ENCODE results near the gene EXOC4.

Gene EXOC4

DNA sequence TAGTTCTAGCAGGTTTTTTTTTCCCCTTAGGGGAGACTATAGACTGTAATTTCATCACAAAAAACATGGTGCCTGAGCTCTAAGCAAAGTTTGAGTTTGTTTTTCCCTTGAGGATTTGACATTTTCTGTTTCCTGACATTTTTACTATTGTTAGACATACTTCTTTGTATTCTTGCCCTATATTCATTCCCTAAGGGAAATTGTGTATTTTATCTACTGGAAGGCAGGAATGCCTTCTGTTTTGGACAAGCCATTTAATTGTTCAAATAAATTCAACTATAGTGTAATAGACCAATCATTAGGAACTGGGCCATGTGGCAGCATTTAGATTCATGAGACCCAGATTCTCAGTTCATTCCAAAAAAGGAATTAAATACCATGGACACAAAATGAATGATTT lies 335.0 kb downstream of the EXOC4 start:
- TF ChIP-seq, protein P1, sequence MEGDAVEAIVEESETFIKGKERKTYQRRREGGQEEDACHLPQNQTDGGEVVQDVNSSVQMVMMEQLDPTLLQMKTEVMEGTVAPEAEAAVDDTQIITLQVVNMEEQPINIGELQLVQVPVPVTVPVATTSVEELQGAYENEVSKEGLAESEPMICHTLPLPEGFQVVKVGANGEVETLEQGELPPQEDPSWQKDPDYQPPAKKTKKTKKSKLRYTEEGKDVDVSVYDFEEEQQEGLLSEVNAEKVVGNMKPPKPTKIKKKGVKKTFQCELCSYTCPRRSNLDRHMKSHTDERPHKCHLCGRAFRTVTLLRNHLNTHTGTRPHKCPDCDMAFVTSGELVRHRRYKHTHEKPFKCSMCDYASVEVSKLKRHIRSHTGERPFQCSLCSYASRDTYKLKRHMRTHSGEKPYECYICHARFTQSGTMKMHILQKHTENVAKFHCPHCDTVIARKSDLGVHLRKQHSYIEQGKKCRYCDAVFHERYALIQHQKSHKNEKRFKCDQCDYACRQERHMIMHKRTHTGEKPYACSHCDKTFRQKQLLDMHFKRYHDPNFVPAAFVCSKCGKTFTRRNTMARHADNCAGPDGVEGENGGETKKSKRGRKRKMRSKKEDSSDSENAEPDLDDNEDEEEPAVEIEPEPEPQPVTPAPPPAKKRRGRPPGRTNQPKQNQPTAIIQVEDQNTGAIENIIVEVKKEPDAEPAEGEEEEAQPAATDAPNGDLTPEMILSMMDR (IDR thresholded peaks at IDR 0.05; ENCODE audit: low read length, missing control alignments): no peak
- H3K4me3 ChIP-seq (replicated peaks; ENCODE audit: low read depth, low read length): no peak overlapping the region
- DNase-seq (ENCODE audit: low read depth): no peak

DNA sequence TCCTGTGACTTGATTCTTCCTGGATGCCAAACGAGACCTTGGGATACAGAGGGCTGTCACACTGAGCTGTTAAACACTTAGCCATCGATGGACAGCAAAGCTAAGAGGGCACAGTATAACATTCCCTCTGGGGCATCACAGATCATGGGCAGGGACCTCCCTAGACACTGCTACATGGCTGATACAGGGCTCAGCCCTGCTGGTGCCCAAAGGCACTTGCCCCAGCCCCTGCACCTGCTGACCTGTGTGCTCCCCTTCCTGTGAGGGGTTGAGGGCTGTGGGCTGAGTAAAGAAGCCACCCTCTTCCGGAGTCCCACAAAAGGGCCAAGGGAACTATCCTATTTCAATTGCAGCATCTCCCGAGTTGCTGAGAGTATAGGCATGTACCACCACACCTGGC lies 337.9 kb downstream of the EXOC4 start:
- TF ChIP-seq, protein P1 (IDR thresholded peaks at IDR 0.05; ENCODE audit: low read length, missing control alignments): no peak
- no peak for DNase-seq (ENCODE audit: low read depth)

DNA sequence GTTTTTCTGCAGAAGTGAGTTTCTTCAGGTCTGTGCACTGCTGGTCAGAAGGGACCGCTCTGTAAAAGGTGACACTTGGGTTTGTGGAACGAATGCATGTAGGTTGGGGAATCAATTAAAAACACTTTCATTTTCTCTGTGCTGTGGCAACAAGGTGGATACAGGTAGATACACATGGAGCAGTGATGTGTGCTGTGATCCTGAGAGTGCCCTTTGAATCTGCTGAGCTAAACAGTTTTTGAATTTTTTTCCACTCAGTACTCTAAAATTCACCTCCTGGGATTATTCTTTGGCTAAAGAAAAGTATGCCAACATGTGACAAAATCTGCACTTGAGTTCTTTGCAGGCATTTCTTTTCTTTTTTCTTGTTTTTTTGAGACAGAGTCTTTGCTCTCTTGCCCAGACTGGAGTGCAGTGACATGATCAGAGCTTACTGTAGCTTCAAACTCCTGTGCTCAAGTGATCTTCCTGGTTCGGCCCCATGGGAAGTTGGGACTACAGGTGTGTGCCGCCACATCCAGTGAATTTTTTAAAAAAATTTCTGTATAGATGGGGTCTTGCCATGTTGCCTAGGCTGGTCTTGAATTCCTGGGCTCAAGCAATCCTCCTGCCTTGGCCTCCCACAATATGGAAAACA lies 338.9 kb downstream of the EXOC4 start:
- H3K4me3 ChIP-seq (replicated peaks; ENCODE audit: low read depth, low read length): no peak overlapping the region
- TF ChIP-seq, protein P1 (IDR thresholded peaks at IDR 0.05; ENCODE audit: low read length, missing control alignments): no peak
- no peak for DNase-seq (ENCODE audit: low read depth)

More for the DNA sequence above, 337.9 kb downstream of the EXOC4 start:
- no peak overlapping the region for H3K4me3 ChIP-seq (replicated peaks; ENCODE audit: low read depth, low read length)

DNA sequence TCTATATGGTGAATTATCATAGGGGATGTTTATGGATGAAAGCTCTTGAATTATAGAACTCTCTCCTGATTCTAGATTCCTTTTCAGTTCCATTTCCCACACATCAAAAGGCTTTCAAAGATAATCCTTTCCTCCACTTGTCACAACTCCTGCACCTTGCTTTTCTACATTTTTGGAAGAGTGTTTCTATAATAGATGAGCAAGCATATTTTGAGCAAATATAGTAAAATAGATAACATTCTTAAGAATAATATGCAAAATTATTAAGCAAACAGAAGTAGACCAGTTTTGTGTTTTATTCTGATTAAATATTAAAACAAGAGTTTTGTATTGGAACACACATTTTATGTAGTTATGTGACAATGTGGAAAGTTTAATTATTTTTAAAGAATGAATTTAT lies 340.7 kb downstream of the EXOC4 start:
- no peak for DNase-seq (ENCODE audit: low read depth)
- TF ChIP-seq, protein P1 (IDR thresholded peaks at IDR 0.05; ENCODE audit: low read length, missing control alignments): no peak
- H3K4me3 ChIP-seq (replicated peaks; ENCODE audit: low read depth, low read length): no peak overlapping the region

DNA sequence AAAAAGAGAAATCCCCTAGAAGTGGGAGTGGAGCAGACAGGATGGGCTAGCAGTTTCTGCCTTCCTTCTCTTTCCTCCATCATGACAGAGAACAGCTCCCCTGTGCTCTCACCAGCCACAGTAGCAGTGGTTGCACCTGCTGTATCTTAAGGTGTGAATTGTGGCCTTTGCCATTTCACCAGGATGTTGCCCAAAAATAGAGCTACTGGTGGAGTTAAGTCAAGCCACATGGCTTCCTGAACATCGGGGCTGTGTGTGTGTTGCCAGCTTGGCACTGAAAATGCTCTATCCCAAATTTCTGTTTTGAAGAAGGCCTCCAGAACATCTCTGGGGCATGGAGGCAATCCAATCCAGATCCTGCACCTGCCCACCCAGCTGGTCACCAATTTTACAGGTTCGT lies 348.7 kb downstream of the EXOC4 start:
- H3K4me3 ChIP-seq (replicated peaks; ENCODE audit: low read depth, low read length): no peak overlapping the region
- TF ChIP-seq, protein P1 (IDR thresholded peaks at IDR 0.05; ENCODE audit: low read length, missing control alignments): no peak
- DNase-seq (ENCODE audit: low read depth): no peak

DNA sequence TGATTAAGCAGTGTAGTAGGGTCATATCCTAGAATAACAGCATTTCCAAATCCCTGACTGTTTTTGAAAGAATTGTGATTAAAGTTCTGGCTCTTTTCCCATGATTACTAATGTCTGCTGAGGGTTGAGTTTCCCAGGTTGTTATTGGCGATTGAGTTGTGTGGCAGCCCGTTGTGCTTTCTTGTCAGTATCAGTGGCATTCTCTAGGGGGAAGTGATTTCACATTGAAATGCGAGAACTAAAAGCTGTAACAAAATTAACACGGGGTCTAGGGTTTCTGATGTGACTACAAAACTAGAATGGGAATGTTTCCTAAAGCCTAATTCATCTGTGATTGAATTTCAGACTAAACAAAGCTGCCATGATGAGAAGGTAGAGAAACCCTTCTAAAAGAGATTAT lies 349.4 kb downstream of the EXOC4 start:
- no peak overlapping the region for H3K4me3 ChIP-seq (replicated peaks; ENCODE audit: low read depth, low read length)
- TF ChIP-seq, protein P1 (IDR thresholded peaks at IDR 0.05; ENCODE audit: low read length, missing control alignments): no peak
- peak; percentile 74 for DNase-seq (ENCODE audit: low read depth)

DNA sequence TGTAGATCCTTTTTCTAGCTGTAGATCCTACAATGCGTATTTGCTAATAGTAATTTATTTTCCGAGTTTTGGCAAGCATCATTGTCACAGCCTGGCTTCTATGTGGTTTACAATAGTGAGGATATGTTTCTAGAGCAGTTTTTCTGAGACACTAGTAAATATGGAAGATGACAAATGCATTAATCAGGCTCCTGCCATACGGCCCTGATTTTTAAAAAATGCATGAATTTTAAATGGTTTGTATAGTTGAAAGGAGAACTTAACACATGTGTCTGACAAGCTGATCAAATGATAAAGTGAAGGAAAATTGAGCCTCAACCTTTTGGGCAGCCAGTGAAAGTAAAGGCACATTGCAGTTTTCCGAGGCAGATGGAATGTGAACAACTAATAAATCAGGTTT lies 354.1 kb downstream of the EXOC4 start:
- TF ChIP-seq, protein P1 (IDR thresholded peaks at IDR 0.05; ENCODE audit: low read length, missing control alignments): no peak
- no peak for DNase-seq (ENCODE audit: low read depth)

More for the DNA sequence above, 354.1 kb downstream of the EXOC4 start:
- no peak overlapping the region for H3K4me3 ChIP-seq (replicated peaks; ENCODE audit: low read depth, low read length)
